ENCODE data around the gene OIT3.
"Not testable (repeated sequence)": the region's sequence is repeated elsewhere in the genome, so short reads cannot be mapped to it uniquely, and the experiment has no call there.

GRCh38 chr10:72917803-72918332 is 24.3 kb downstream of the OIT3 start:
- not testable (repeated sequence) for TF ChIP-seq CTCF, POLR2A (IDR thresholded peaks at IDR 0.05)

Data from tibial nerve (tissue), 3 donors.